ENCODE data around the gene SIGLEC10. TPM values are rescaled to one million over a fixed set of nuclear protein-coding genes. Genes with fewer than 3 reads are reported as not detected.

SIGLEC10 gene
- polyA plus RNA-seq, 1 donor (not counting 4 experiments of a cell fraction or from before 2014, with no cell fraction given), result not detected

GRCh38 chr19:51361239-51361638, 56.2 kb downstream of the SIGLEC10 start:
- dilution Hi-C loops (cut with MboI; ENCODE audit: extremely low pct_ligation_motif_present, low sequenced_read_pairs), result no loop called here
- Histone ChIP-seq H3K9me3 (ENCODE audit: control insufficient read depth, low read depth, low read length) (no peaks in the 10 kb centered on the region), H2AFZ (ENCODE audit: control insufficient read depth, low read length) (no peak overlapping the region), H3K9me1 (ENCODE audit: control insufficient read depth, extremely low read depth, insufficient read depth, low read length) (no peaks in the 10 kb centered on the region), H4K20me1 (ENCODE audit: control insufficient read depth, extremely low read depth, insufficient read depth, low read length) (peaks cover 4% of the 10 kb centered on the region), H3K9ac (ENCODE audit: control insufficient read depth, extremely low read depth, insufficient read depth, low read length) (no peak overlapping the region), H3K27ac (ENCODE audit: control insufficient read depth, insufficient read depth, low read length) (no peak overlapping the region), H3K79me2 (ENCODE audit: control insufficient read depth, insufficient read depth, low read length) (peaks cover 16% of the 10 kb centered on the region), H3K4me3 (ENCODE audit: control insufficient read depth in 2 of 3, extremely low read depth in 1 of 3, insufficient read depth in 2 of 3, low read depth in 1 of 3, low read length in 3 of 3) (no peak overlapping the region), H3K27me3 (ENCODE audit: control insufficient read depth, extremely low read depth, insufficient read depth, low read length) (no peaks in the 10 kb centered on the region), H3K36me3 (ENCODE audit: control insufficient read depth in 2 of 2, extremely low read depth in 1 of 2, insufficient read depth in 2 of 2, low read length in 2 of 2) (peaks cover 0 to 2% of the 10 kb centered on the region in 2 experiments), H3K4me1 (ENCODE audit: control insufficient read depth, extremely low read depth, insufficient read depth, low read length) (peaks cover 28% of the 10 kb centered on the region), H3K4me2 (ENCODE audit: control insufficient read depth, extremely low read depth, insufficient read depth, low read depth, low read length) (no peak overlapping the region)
- TF ChIP-seq CTCF (optimal IDR thresholded peaks at IDR 0.05 in 1 of 3, IDR thresholded peaks at IDR 0.05 in 1 of 3, conservative IDR thresholded peaks at IDR 0.05 in 1 of 3; ENCODE audit: extremely low read depth in 1 of 3, insufficient read depth in 2 of 3, low read length in 3 of 3), result no peak
- no peak for TF ChIP-seq EZH2 (IDR thresholded peaks at IDR 0.05; ENCODE audit: low read length)
- DNase-seq (ENCODE audit: low read depth, low spot score) (no peak), FAIRE-seq (no peak)

Small RNA genes within 50 kb of the gene (small RNA-seq; reads per million reads assigned to genes)
- gene AC020914.5 (ENCODE audit: insufficient read length in 3 of 3, low read depth in 3 of 3, low replicate concordance in 1 of 3), result 0 reads per million in 3 experiments

Other genes starting within 250 kb of the SIGLEC10 start
- gene CD33, start 192.6 kb downstream of the SIGLEC10 start, polyA plus RNA-seq, result 0.16 TPM in 1 of 3 replicates, not detected in the others
- gene SIGLECL1, start 166.6 kb downstream of the SIGLEC10 start, polyA plus RNA-seq, result not detected in 3 replicates
- not detected in 3 replicates for gene IGLON5, start 106.0 kb downstream of the SIGLEC10 start, polyA plus RNA-seq
- 1.2 to 2.0 TPM (median 1.5 TPM) in 3 replicates for gene VSIG10L, start 75.5 kb downstream of the SIGLEC10 start, polyA plus RNA-seq
- 95.2 to 115 TPM (median 102 TPM) in 3 replicates for gene ETFB, start 51.3 kb downstream of the SIGLEC10 start, polyA plus RNA-seq
- gene CLDND2, start 48.6 kb downstream of the SIGLEC10 start, polyA plus RNA-seq, result 0.37 to 1.1 TPM in 2 of 3 replicates, not detected in the other
- not detected in 3 replicates for gene NKG7, start 45.0 kb downstream of the SIGLEC10 start, polyA plus RNA-seq
- gene LIM2, start 29.7 kb downstream of the SIGLEC10 start, polyA plus RNA-seq, result not detected in 3 replicates
- gene C19orf84, start 27.1 kb downstream of the SIGLEC10 start, polyA plus RNA-seq, result not detected in 3 replicates
- not detected in 3 replicates for gene SIGLEC8, start 40.8 kb upstream of the SIGLEC10 start, polyA plus RNA-seq
- not detected in 3 replicates for gene CEACAM18, start 60.9 kb upstream of the SIGLEC10 start, polyA plus RNA-seq
- gene SIGLEC12, start 84.2 kb upstream of the SIGLEC10 start, polyA plus RNA-seq, result not detected in 3 replicates
- not detected in 3 replicates for gene SIGLEC6, start 114.0 kb upstream of the SIGLEC10 start, polyA plus RNA-seq
- gene ZNF175, start 153.6 kb upstream of the SIGLEC10 start, polyA plus RNA-seq, result 2.3 to 3.8 TPM (median 3.2 TPM) in 3 replicates
- not detected in 3 replicates for gene SIGLEC5, start 212.8 kb upstream of the SIGLEC10 start, polyA plus RNA-seq
- not detected in 3 replicates for gene SIGLEC14, start 229.2 kb upstream of the SIGLEC10 start, polyA plus RNA-seq